Measurements from ENCODE around the gene COMMD1. TPM values are rescaled to one million over a fixed set of nuclear protein-coding genes. Genes with fewer than 3 reads are reported as not detected.

The COMMD1 gene
- polyA plus RNA-seq, 1 of the 3 experiments (the other 2 are of a cell fraction): 32.5 TPM

DNA sequence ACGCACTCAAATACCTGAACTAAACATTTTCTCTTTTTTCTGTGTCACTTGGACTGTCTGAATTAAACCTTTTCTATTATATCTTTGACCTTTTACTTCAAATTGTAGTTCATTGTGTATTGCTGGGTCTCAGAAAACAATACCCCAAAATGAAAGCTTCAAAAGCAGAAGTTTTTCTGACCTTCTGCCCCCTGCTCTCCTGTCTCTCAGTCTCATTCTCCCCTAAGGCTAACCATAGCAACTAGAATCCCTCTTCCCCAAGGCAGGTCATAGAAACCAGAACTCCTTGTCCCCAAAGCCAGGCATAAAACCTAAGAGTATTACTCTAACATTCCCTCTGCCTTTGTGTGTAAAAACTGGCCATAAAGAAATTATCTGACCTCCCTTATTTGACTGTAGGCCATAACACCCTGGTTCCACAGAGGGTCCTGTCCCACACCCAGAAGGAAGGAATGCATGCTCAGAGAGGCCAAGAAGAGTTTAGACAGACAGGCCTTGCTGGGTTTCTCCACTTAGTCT lies 197.0 kb downstream of the COMMD1 start:
- H3K4me3 ChIP-seq (ENCODE audit: low read depth in 2 of 2, low read length in 1 of 2): no peak overlapping the region
- H3K4me1 ChIP-seq (ENCODE audit: control insufficient read depth in 1 of 2, insufficient read depth in 2 of 2, low read depth in 1 of 2, low read length in 1 of 2): no peaks in the 10 kb centered on the region
- no peaks in the 10 kb centered on the region for H3K36me3 ChIP-seq (replicated peaks in 1 of 2; ENCODE audit: control insufficient read depth in 1 of 2, insufficient read depth in 2 of 2, low read length in 1 of 2)
- H3K4me2 ChIP-seq: no peak overlapping the region
- ChIA-PET CTCF (interaction anchor here (1.2 kb wide), 1 partner anchor 13 kb away, joined by 3 read pairs; no protein-coding TSS in a partner anchor), POLR2A (no interaction called here)
- no peaks in the 10 kb centered on the region for H3K9me3 ChIP-seq
- H4K20me1 ChIP-seq (ENCODE audit: insufficient read depth): no peaks in the 10 kb centered on the region
- no peak for DNase-seq
- TF ChIP-seq RFX5 (IDR thresholded peaks at IDR 0.05; ENCODE audit: low read length) (no peak), RCOR1 (IDR thresholded peaks at IDR 0.05; ENCODE audit: low read length) (no peak), EZH2phosphoT487 (IDR thresholded peaks at IDR 0.05; ENCODE audit: borderline replicate concordance, low read depth) (no peak), MAX (IDR thresholded peaks at IDR 0.05; ENCODE audit: low read depth) (no peak), TAF1 (IDR thresholded peaks at IDR 0.05; ENCODE audit: borderline replicate concordance, low read depth, low read length) (no peak), MEF2A (IDR thresholded peaks at IDR 0.05; ENCODE audit: borderline replicate concordance, low read depth) (no peak), EP300 (IDR thresholded peaks at IDR 0.05; ENCODE audit: borderline replicate concordance in 1 of 2, low read depth in 1 of 2, low read length in 1 of 2) (no peak), TCF12 (IDR thresholded peaks at IDR 0.05) (no peak), CHD2 (IDR thresholded peaks at IDR 0.05; ENCODE audit: low read length, partially characterized antibody) (no peak)
- TF ChIP-seq, protein P1, sequence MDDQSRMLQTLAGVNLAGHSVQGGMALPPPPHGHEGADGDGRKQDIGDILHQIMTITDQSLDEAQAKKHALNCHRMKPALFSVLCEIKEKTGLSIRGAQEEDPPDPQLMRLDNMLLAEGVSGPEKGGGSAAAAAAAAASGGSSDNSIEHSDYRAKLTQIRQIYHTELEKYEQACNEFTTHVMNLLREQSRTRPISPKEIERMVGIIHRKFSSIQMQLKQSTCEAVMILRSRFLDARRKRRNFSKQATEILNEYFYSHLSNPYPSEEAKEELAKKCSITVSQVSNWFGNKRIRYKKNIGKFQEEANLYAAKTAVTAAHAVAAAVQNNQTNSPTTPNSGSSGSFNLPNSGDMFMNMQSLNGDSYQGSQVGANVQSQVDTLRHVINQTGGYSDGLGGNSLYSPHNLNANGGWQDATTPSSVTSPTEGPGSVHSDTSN (IDR thresholded peaks at IDR 0.05): no peak
- H2AFZ ChIP-seq (ENCODE audit: low read depth): no peak overlapping the region
- no peaks in the 10 kb centered on the region for H3K79me2 ChIP-seq (ENCODE audit: insufficient read depth)
- no peak overlapping the region for H3K27ac ChIP-seq (ENCODE audit: low read depth in 2 of 2, low read length in 1 of 2)
- no peaks in the 10 kb centered on the region for H3F3A ChIP-seq (replicated peaks; ENCODE audit: insufficient read depth)
- no peak overlapping the region for H3K9ac ChIP-seq
- H3K27me3 ChIP-seq (ENCODE audit: insufficient read depth): no peaks in the 10 kb centered on the region
- WGBS (ENCODE audit: low lambda C conversion rate): 95% methylated on average over 1 of the region's 1 CpG
- no peaks in the 10 kb centered on the region for H3K9me2 ChIP-seq

GRCh38 chr2:62109554-62109953 lies 204.1 kb downstream of the COMMD1 start:
- DNase-seq: no peak
- ChIA-PET POLR2A (no interaction called here), CTCF (interaction anchor here (1.1 kb wide), 1 partner anchor 13 kb away, joined by 3 read pairs; no protein-coding TSS in a partner anchor)
- Histone ChIP-seq H2AFZ (ENCODE audit: low read depth) (no peak overlapping the region), H3K79me2 (ENCODE audit: insufficient read depth) (no peaks in the 10 kb centered on the region), H3K36me3 (replicated peaks in 1 of 2; ENCODE audit: control insufficient read depth in 1 of 2, insufficient read depth in 2 of 2, low read length in 1 of 2) (no peaks in the 10 kb centered on the region), H3K27ac (ENCODE audit: low read depth in 2 of 2, low read length in 1 of 2) (no peak overlapping the region), H3K27me3 (ENCODE audit: insufficient read depth) (no peaks in the 10 kb centered on the region), H3K9me2 (no peaks in the 10 kb centered on the region), H3K4me1 (ENCODE audit: control insufficient read depth in 1 of 2, insufficient read depth in 2 of 2, low read depth in 1 of 2, low read length in 1 of 2) (peaks cover 0 to 2% of the 10 kb centered on the region in 2 experiments; a peak in 1 of 4 replicates), H3K4me3 (ENCODE audit: low read depth in 2 of 2, low read length in 1 of 2) (no peak overlapping the region), H3K9me3 (no peaks in the 10 kb centered on the region), H3K9ac (no peak overlapping the region), H4K20me1 (ENCODE audit: insufficient read depth) (no peaks in the 10 kb centered on the region), H3F3A (replicated peaks; ENCODE audit: insufficient read depth) (no peaks in the 10 kb centered on the region), H3K4me2 (no peak overlapping the region)
- WGBS (ENCODE audit: low lambda C conversion rate): 93% methylated on average over 2 of the region's 2 CpGs
- TF ChIP-seq RAD21 (IDR thresholded peaks at IDR 0.05; ENCODE audit: low read length) (no peak), TAF1 (IDR thresholded peaks at IDR 0.05; ENCODE audit: borderline replicate concordance, low read depth, low read length) (no peak), EZH2phosphoT487 (IDR thresholded peaks at IDR 0.05; ENCODE audit: borderline replicate concordance, low read depth) (no peak), RCOR1 (IDR thresholded peaks at IDR 0.05; ENCODE audit: low read length) (no peak), SMC3 (IDR thresholded peaks at IDR 0.05; ENCODE audit: low read depth, low read length) (no peak), FOXM1 (IDR thresholded peaks at IDR 0.05; ENCODE audit: low read depth) (no peak), CHD2 (IDR thresholded peaks at IDR 0.05; ENCODE audit: low read length, partially characterized antibody) (no peak), NRF1 (IDR thresholded peaks at IDR 0.05; ENCODE audit: low read depth, low read length) (no peak), NFIC (IDR thresholded peaks at IDR 0.05; ENCODE audit: borderline replicate concordance) (no peak), POLR2AphosphoS5 (IDR thresholded peaks at IDR 0.05; ENCODE audit: low read depth, low read length) (no peak)
- TF ChIP-seq, protein P2, sequence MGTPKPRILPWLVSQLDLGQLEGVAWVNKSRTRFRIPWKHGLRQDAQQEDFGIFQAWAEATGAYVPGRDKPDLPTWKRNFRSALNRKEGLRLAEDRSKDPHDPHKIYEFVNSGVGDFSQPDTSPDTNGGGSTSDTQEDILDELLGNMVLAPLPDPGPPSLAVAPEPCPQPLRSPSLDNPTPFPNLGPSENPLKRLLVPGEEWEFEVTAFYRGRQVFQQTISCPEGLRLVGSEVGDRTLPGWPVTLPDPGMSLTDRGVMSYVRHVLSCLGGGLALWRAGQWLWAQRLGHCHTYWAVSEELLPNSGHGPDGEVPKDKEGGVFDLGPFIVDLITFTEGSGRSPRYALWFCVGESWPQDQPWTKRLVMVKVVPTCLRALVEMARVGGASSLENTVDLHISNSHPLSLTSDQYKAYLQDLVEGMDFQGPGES (IDR thresholded peaks at IDR 0.05; ENCODE audit: low read depth, low read length): no peak
- TF ChIP-seq, protein P3, sequence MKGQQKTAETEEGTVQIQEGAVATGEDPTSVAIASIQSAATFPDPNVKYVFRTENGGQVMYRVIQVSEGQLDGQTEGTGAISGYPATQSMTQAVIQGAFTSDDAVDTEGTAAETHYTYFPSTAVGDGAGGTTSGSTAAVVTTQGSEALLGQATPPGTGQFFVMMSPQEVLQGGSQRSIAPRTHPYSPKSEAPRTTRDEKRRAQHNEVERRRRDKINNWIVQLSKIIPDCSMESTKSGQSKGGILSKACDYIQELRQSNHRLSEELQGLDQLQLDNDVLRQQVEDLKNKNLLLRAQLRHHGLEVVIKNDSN (IDR thresholded peaks at IDR 0.05; ENCODE audit: borderline replicate concordance, low read depth): no peak
- TF ChIP-seq, protein P4, sequence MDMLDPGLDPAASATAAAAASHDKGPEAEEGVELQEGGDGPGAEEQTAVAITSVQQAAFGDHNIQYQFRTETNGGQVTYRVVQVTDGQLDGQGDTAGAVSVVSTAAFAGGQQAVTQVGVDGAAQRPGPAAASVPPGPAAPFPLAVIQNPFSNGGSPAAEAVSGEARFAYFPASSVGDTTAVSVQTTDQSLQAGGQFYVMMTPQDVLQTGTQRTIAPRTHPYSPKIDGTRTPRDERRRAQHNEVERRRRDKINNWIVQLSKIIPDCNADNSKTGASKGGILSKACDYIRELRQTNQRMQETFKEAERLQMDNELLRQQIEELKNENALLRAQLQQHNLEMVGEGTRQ (IDR thresholded peaks at IDR 0.05; ENCODE audit: borderline replicate concordance, low read depth, low read length): no peak
- TF ChIP-seq, protein P1 (IDR thresholded peaks at IDR 0.05): no peak
- TF ChIP-seq, protein P5, sequence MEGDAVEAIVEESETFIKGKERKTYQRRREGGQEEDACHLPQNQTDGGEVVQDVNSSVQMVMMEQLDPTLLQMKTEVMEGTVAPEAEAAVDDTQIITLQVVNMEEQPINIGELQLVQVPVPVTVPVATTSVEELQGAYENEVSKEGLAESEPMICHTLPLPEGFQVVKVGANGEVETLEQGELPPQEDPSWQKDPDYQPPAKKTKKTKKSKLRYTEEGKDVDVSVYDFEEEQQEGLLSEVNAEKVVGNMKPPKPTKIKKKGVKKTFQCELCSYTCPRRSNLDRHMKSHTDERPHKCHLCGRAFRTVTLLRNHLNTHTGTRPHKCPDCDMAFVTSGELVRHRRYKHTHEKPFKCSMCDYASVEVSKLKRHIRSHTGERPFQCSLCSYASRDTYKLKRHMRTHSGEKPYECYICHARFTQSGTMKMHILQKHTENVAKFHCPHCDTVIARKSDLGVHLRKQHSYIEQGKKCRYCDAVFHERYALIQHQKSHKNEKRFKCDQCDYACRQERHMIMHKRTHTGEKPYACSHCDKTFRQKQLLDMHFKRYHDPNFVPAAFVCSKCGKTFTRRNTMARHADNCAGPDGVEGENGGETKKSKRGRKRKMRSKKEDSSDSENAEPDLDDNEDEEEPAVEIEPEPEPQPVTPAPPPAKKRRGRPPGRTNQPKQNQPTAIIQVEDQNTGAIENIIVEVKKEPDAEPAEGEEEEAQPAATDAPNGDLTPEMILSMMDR (IDR thresholded peaks at IDR 0.05): no peak
